GM18499 (cell line): Measurements from ENCODE around the gene TAOK3.
A peak's percentile ranks its signal among the peaks of the same experiment; 100 is the strongest.
"Not testable (repeated sequence)": the region's sequence is repeated elsewhere in the genome, so short reads cannot be mapped to it uniquely, and the experiment has no call there.

ENCODE experiments used
- ATAC-seq: cut with Tn5 transposase; IDR thresholded peaks from one replicate; pipeline ENCODE4 v1.9.1; 2021; ENCODE audit warnings: moderate number of reproducible peaks; ENCODE audit not compliant: insufficient read depth, unreplicated experiment

The TAOK3 gene

GRCh38 chr12:118344829-118345228 lies 27.9 kb downstream of the TAOK3 start:
- ATAC-seq: no peak

GRCh38 chr12:118342090-118342489 lies 30.6 kb downstream of the TAOK3 start:
- ATAC-seq: no peak

- ATAC-seq: no peak
Measured at GRCh38 chr12:118337194-118337838, 35.4 kb downstream of the TAOK3 start.

- ATAC-seq: no peak
Measured at GRCh38 chr12:118336123-118336522, 36.6 kb downstream of the TAOK3 start.

- ATAC-seq: no peak
Measured at GRCh38 chr12:118334939-118335567, 37.7 kb downstream of the TAOK3 start.

GRCh38 chr12:118334241-118334640 lies 38.5 kb downstream of the TAOK3 start:
- ATAC-seq: no peak

- no peak for ATAC-seq
Measured at GRCh38 chr12:118332511-118332910, 40.2 kb downstream of the TAOK3 start.

GRCh38 chr12:118330421-118331018 lies 42.2 kb downstream of the TAOK3 start:
- no peak for ATAC-seq

- ATAC-seq: no peak
Measured at GRCh38 chr12:118328486-118329330, 44.0 kb downstream of the TAOK3 start.

- ATAC-seq: no peak
Measured at GRCh38 chr12:118327391-118327790, 45.3 kb downstream of the TAOK3 start.

- no peak for ATAC-seq
Measured at GRCh38 chr12:118326991-118327390, 45.7 kb downstream of the TAOK3 start.

GRCh38 chr12:118325081-118325480 lies 47.6 kb downstream of the TAOK3 start:
- ATAC-seq: no peak

- no peak for ATAC-seq
Measured at GRCh38 chr12:118319627-118320026, 53.1 kb downstream of the TAOK3 start.

GRCh38 chr12:118318744-118319143 lies 54.0 kb downstream of the TAOK3 start:
- ATAC-seq: no peak

- ATAC-seq: no peak
Measured at GRCh38 chr12:118317729-118318128, 55.0 kb downstream of the TAOK3 start.

- ATAC-seq: no peak
Measured at GRCh38 chr12:118315821-118316220, 56.9 kb downstream of the TAOK3 start.

GRCh38 chr12:118312578-118312977 lies 60.1 kb downstream of the TAOK3 start:
- peak; percentile 55 for ATAC-seq

GRCh38 chr12:118311666-118312065 lies 61.0 kb downstream of the TAOK3 start:
- ATAC-seq: no peak

- ATAC-seq: no peak
Measured at GRCh38 chr12:118310320-118310719, 62.4 kb downstream of the TAOK3 start.

GRCh38 chr12:118308006-118308405 lies 64.7 kb downstream of the TAOK3 start:
- not testable (repeated sequence) for ATAC-seq
